Tibial nerve (tissue), 4 donors: ENCODE data around the gene SH2D7.

Experiments used
- CTCF ChIP-seq, 5 experiments: fragments of 200-600 bp in 3 of 5; fragments of 450-650 bp in 2 of 5; sonication (generic) in 3 of 5; IDR thresholded peaks; one replicate each; pipeline ENCODE4 v1.5.1; 2016 to 2019; ENCODE audit warnings: antibody characterized with exemption in 5 of 5, mild to moderate bottlenecking in 3 of 5, moderate library complexity in 2 of 5
- EP300 ChIP-seq, 2 donors: sonication (generic); formaldehyde crosslinking; IDR thresholded peaks; one replicate each; pipeline ENCODE4 v1.6.1; 2017; ENCODE audit warnings: antibody characterized with exemption in 2 of 2, mild to moderate bottlenecking in 1 of 2
- POLR2A ChIP-seq, 2 donors: fragments of 450-650 bp; IDR thresholded peaks; one replicate each; pipeline ENCODE4 v1.6.1; 2017; ENCODE audit warnings: antibody characterized with exemption in 2 of 2, mild to moderate bottlenecking in 2 of 2, moderate library complexity in 2 of 2

- TF ChIP-seq CTCF (IDR thresholded peaks at IDR 0.05) (no peak), POLR2A (IDR thresholded peaks at IDR 0.05) (no peak), EP300 (IDR thresholded peaks at IDR 0.05) (no peak)
Observed at GRCh38 chr15:78102211-78102610, 9.8 kb downstream of the SH2D7 start.
